MM.1S (cell line): Measurements from ENCODE around the gene LMAN1.

Experiments
- EZH2 ChIP-seq: fragments of 300-600 bp; sonication (generic); optimal IDR thresholded peaks from 2 replicates; pipeline ENCODE3; 2017; ENCODE audit warnings: low read depth, mild to moderate bottlenecking, antibody characterized with exemption, low read length, mixed read lengths
- EZH2phosphoT487 ChIP-seq: fragments of 300-600 bp; sonication (generic); IDR thresholded peaks from 2 replicates; pipeline ENCODE4 v1.6.1; 2018; ENCODE audit warnings: antibody characterized with exemption, low read length
- TF ChIP-seq, protein P1 (sequence below): fragments of 300-600 bp; sonication (generic); IDR thresholded peaks from 2 replicates; pipeline ENCODE4 v1.5.1; 2016; ENCODE audit warnings: antibody characterized with exemption, low read length, mixed read lengths

GRCh38 chr18:59402432-59403090 lies 43.5 kb upstream of the LMAN1 start:
- TF ChIP-seq, protein P1, sequence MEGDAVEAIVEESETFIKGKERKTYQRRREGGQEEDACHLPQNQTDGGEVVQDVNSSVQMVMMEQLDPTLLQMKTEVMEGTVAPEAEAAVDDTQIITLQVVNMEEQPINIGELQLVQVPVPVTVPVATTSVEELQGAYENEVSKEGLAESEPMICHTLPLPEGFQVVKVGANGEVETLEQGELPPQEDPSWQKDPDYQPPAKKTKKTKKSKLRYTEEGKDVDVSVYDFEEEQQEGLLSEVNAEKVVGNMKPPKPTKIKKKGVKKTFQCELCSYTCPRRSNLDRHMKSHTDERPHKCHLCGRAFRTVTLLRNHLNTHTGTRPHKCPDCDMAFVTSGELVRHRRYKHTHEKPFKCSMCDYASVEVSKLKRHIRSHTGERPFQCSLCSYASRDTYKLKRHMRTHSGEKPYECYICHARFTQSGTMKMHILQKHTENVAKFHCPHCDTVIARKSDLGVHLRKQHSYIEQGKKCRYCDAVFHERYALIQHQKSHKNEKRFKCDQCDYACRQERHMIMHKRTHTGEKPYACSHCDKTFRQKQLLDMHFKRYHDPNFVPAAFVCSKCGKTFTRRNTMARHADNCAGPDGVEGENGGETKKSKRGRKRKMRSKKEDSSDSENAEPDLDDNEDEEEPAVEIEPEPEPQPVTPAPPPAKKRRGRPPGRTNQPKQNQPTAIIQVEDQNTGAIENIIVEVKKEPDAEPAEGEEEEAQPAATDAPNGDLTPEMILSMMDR: peak; percentile 98
- TF ChIP-seq EZH2phosphoT487 (no peak), EZH2 (no peak)
